ENCODE results near the gene PPARG. TPM values are rescaled to one million over a fixed set of nuclear protein-coding genes. Genes with fewer than 3 reads are reported as not detected.
"Not testable (repeated sequence)": the region's sequence is repeated elsewhere in the genome, so short reads cannot be mapped to it uniquely, and the experiment has no call there.

Gene PPARG
- polyA plus RNA-seq, 1 experiment = 3.5 TPM

GRCh38 chr3:12445523-12446240 lies 156.8 kb downstream of the PPARG start:
- Histone ChIP-seq H3K4me3 (ENCODE audit: low read depth, low read length) (no peak overlapping the region), H3K36me3 (ENCODE audit: control insufficient read depth, insufficient read depth, low read length) (no peaks in the 10 kb centered on the region), H3K27me3 (ENCODE audit: control insufficient read depth, insufficient read depth, low read length) (no peaks in the 10 kb centered on the region; the same call in 1 of the 2 replicates)
- CTCF ChIA-PET = interaction anchor here (1.0 kb wide), 1 partner anchor 18 kb away, joined by 3 read pairs; no protein-coding TSS in a partner anchor
- POLR2A ChIA-PET = no interaction called here
- TF ChIP-seq, protein P1, sequence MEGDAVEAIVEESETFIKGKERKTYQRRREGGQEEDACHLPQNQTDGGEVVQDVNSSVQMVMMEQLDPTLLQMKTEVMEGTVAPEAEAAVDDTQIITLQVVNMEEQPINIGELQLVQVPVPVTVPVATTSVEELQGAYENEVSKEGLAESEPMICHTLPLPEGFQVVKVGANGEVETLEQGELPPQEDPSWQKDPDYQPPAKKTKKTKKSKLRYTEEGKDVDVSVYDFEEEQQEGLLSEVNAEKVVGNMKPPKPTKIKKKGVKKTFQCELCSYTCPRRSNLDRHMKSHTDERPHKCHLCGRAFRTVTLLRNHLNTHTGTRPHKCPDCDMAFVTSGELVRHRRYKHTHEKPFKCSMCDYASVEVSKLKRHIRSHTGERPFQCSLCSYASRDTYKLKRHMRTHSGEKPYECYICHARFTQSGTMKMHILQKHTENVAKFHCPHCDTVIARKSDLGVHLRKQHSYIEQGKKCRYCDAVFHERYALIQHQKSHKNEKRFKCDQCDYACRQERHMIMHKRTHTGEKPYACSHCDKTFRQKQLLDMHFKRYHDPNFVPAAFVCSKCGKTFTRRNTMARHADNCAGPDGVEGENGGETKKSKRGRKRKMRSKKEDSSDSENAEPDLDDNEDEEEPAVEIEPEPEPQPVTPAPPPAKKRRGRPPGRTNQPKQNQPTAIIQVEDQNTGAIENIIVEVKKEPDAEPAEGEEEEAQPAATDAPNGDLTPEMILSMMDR (IDR thresholded peaks at IDR 0.05; ENCODE audit: insufficient read depth, low read depth, low read length) = no peak
- DNase-seq (ENCODE audit: low read depth) = no peak

DNA sequence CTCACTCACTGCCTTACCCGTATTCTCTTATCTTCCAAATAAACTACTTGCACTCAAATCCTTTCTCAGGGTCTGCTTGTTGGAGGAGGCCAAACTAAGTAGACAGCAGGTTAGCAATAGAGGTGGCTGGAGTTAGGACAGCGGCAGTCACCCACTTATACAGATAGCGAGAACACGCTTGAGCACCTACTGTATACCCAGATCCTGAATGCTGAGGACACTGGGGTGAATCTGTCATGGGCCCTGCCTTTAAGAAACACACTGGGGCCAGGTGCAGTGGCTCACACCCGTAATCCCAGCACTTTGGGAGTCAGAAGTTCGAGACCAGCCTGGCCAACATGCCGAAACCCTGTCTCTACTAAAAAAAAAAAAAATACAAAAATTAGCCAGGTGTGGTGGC lies 157.4 kb downstream of the PPARG start:
- DNase-seq (ENCODE audit: low read depth) = no peak
- ChIA-PET POLR2A (no interaction called here), CTCF (no interaction called here)
- H3K4me3 ChIP-seq (ENCODE audit: low read depth, low read length) = no peak overlapping the region
- H3K27me3 ChIP-seq (ENCODE audit: control insufficient read depth, insufficient read depth, low read length) = no peaks in the 10 kb centered on the region; the same call in 1 of the 2 replicates
- TF ChIP-seq, protein P1 (IDR thresholded peaks at IDR 0.05; ENCODE audit: insufficient read depth, low read depth, low read length) = no peak
- no peaks in the 10 kb centered on the region for H3K36me3 ChIP-seq (ENCODE audit: control insufficient read depth, insufficient read depth, low read length)

DNA sequence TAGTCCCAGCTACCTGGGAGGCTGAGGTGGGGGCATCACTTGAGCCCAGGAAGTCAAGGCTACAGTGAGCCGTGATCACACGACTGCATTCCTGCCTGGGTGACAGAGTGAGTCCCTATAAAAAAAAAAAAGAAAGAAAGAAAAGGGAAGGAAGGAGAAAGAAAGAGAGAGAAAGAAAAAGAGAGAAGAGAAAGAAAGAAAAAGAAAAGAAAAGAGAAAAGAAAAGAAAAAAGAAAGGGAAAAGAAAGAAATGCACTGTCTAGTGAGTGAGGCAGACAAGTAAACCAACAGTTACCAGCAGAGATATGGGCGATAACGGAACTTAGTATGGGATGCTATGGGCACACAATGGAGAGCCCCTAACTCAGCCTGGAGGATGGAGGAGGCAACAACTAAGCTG lies 158.2 kb downstream of the PPARG start:
- TF ChIP-seq, protein P1 (IDR thresholded peaks at IDR 0.05; ENCODE audit: insufficient read depth, low read depth, low read length) = no peak
- no peaks in the 10 kb centered on the region for H3K36me3 ChIP-seq (ENCODE audit: control insufficient read depth, insufficient read depth, low read length)
- CTCF ChIA-PET = no interaction called here
- no peaks in the 10 kb centered on the region; the same call in 1 of the 2 replicates for H3K27me3 ChIP-seq (ENCODE audit: control insufficient read depth, insufficient read depth, low read length)
- DNase-seq (ENCODE audit: low read depth) = no peak
- no peak overlapping the region for H3K4me3 ChIP-seq (ENCODE audit: low read depth, low read length)
- POLR2A ChIA-PET = no interaction called here

DNA sequence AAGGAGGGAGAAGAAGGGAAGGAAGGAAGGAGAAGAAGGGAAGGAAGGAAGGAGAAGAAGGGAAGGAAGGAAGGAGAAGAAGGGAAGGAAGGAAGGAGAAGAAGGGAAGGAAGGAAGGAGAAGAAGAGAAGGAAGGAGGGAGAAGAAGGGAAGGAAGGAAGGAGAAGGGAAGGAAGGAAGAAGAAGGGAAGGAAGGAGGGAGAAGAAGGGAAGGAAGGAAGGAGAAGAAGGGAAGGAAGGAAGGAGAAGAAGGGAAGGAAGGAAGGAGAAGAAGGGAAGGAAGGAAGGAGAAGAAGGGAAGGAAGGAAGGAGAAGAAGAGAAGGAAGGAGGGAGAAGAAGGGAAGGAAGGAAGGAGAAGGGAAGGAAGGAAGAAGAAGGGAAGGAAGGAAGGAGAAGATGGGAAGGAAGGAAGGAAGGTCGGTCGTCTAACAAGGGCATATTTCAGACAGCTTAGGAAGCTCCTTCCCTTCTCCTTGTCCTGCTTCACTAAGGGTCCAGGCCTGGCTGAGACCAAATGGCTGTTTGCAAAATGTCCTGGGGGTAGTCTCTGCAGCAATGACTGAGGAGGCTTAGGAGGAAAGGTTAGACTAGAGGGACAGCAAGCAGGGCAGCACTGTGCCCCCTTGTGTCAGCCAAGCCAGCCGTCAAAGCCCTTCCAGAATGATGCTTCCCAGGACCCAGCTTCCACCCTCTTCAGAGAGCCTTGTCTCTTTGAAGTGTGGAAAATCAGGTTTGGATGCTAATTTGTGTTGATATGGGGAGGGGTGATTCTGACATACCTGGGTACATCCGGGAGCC lies 159.7 kb downstream of the PPARG start:
- CTCF ChIA-PET = interaction anchor here (1.2 kb wide), 2 partner anchors 8 to 313 kb away, joined by 3 to 4 read pairs; no protein-coding TSS in a partner anchor
- H3K4me3 ChIP-seq (ENCODE audit: low read depth, low read length); H3K27me3 ChIP-seq (ENCODE audit: control insufficient read depth, insufficient read depth, low read length); POLR2A ChIA-PET; DNase-seq (ENCODE audit: low read depth); H3K36me3 ChIP-seq (ENCODE audit: control insufficient read depth, insufficient read depth, low read length): not testable (repeated sequence)
- TF ChIP-seq, protein P1 (IDR thresholded peaks at IDR 0.05; ENCODE audit: insufficient read depth, low read depth, low read length) = 0 out of 2 replicates have a peak, but pooled peaks have one; percentile 5

Data from BJ (cell line).